ENCODE data around the gene NOL9. TPM values are rescaled to one million over a fixed set of nuclear protein-coding genes. Genes with fewer than 3 reads are reported as not detected.

The NOL9 gene
- total RNA-seq, 2 experiments from 2014 or later: 52.3 to 54.1 TPM

DNA sequence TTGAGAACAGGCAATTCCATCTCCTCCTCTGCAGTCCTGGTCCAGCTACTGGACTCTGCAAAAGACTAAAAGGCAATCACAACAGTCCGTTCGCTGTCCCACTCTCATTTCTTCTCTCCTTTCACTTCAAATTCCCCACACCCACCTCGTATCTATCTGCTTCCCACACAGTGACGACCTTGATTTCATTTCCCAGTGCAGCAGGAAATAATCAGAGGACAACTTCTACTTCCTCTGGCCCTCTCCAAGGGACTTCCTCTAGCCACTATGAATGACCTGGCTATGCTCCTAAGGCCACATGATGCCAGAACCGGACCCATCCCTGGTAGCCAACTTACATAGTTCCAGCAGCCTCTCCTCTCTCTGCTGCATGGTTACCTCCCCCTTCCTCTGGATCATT, 8.0 kb downstream of the NOL9 start:
- H3K27ac ChIP-seq (ENCODE audit: low read depth in 1 of 2, low read length in 2 of 2): peak overlapping the region; percentile 32 to 79

DNA sequence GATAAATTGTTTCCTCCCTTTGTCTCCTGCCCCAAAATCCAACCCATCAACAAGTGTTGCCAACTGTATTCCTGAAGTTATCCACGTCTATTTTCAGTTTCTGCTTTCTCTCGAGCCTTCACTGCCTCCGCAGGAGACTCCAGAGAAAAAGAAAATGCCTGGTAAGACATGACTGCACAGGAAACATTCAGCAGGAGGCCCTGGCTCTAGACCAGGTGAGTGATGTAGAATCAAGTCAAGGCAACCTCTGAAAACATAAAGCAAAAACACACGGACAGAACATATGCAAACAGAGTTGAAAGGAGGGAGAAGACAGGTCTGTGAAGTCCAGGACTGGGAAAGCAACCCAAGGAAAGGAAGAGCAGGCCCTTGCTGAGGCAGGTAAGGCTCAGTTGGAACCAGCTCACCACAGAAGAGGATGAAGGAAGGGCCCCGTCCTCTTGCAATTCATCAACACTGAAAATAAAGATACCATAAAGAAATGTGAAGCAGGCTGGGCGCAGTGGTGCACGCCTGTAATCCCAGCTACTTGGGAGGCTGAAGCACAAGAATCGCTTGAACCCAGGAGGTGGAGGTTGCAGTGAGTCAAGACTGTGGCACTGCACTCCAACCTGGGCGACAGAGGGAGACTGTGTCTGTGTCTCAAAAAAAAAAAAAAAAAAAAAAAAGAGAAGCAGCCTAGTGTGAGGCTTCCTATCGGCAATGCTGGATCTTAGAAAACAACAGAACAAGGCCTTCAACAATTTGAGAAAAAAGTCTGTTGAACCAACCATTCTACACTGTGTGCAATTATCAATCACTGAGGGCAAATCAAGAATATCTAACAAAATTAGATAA, 8.8 kb downstream of the NOL9 start:
- H3K9me3 Mint-ChIP-seq: no peaks in the 10 kb centered on the region
- H3K27ac Mint-ChIP-seq: peak overlapping the region; percentile 83
- Histone ChIP-seq H3K4me1 (ENCODE audit: insufficient read depth, low read length) (peaks cover 41% of the 10 kb centered on the region), H3K27ac (ENCODE audit: low read depth in 1 of 2, low read length in 2 of 2) (peak overlapping the region; percentile 26 to 79), H3K9me3 (ENCODE audit: control insufficient read depth in 1 of 2, insufficient read depth in 1 of 2, low read length in 2 of 2) (no peaks in the 10 kb centered on the region), H3K36me3 (ENCODE audit: insufficient read depth, low read length) (peaks cover 71% of the 10 kb centered on the region), H3K4me3 (ENCODE audit: low read length) (peak overlapping the region; percentile 11), H3K27me3 (ENCODE audit: control insufficient read depth in 1 of 2, insufficient read depth in 2 of 2, low read length in 2 of 2) (no peaks in the 10 kb centered on the region)
- POLR2A ChIA-PET: interaction anchor here (0.7 to 1.2 kb wide), 5 partner anchors 9 to 86 kb away, joined by 3 to 11 read pairs (median 3); partner anchors contain the start of genes NOL9 and TAS1R1
- TF ChIP-seq, protein P1, sequence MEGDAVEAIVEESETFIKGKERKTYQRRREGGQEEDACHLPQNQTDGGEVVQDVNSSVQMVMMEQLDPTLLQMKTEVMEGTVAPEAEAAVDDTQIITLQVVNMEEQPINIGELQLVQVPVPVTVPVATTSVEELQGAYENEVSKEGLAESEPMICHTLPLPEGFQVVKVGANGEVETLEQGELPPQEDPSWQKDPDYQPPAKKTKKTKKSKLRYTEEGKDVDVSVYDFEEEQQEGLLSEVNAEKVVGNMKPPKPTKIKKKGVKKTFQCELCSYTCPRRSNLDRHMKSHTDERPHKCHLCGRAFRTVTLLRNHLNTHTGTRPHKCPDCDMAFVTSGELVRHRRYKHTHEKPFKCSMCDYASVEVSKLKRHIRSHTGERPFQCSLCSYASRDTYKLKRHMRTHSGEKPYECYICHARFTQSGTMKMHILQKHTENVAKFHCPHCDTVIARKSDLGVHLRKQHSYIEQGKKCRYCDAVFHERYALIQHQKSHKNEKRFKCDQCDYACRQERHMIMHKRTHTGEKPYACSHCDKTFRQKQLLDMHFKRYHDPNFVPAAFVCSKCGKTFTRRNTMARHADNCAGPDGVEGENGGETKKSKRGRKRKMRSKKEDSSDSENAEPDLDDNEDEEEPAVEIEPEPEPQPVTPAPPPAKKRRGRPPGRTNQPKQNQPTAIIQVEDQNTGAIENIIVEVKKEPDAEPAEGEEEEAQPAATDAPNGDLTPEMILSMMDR (IDR thresholded peaks at IDR 0.05): no peak
- intact Hi-C loops (cut with DNase I, micrococcal nuclease): no loop called here
- peaks cover 31% of the 10 kb centered on the region for H3K4me1 Mint-ChIP-seq (ENCODE audit: low read depth)
- peaks cover 76% of the 10 kb centered on the region for H3K36me3 Mint-ChIP-seq (ENCODE audit: low read depth)
- H3K4me3 Mint-ChIP-seq: peak overlapping the region; percentile 49
- CTCF ChIA-PET: interaction anchor here (0.9 to 2.2 kb wide), 2 partner anchors 9 to 56 kb away, joined by 5 to 11 read pairs; partner anchors contain the start of genes NOL9 and TAS1R1
- DNase-seq (peak in 8 of 14 experiments; percentile 10 to 54 (median 30)), ATAC-seq (ENCODE audit: poor library complexity) (peak; percentile 81)
- H3K27me3 Mint-ChIP-seq: no peaks in the 10 kb centered on the region

More for the DNA sequence above, 8.0 kb downstream of the NOL9 start:
- intact Hi-C loops (cut with DNase I, micrococcal nuclease): no loop called here
- Histone ChIP-seq H3K9me3 (ENCODE audit: control insufficient read depth in 1 of 2, insufficient read depth in 1 of 2, low read length in 2 of 2) (no peaks in the 10 kb centered on the region), H3K36me3 (ENCODE audit: insufficient read depth, low read length) (peaks cover 76% of the 10 kb centered on the region), H3K4me1 (ENCODE audit: insufficient read depth, low read length) (peaks cover 45% of the 10 kb centered on the region), H3K27me3 (ENCODE audit: control insufficient read depth in 1 of 2, insufficient read depth in 2 of 2, low read length in 2 of 2) (no peaks in the 10 kb centered on the region), H3K4me3 (ENCODE audit: low read length) (no peak overlapping the region)
- H3K4me3 Mint-ChIP-seq: peak overlapping the region; percentile 75
- DNase-seq (no peak), ATAC-seq (ENCODE audit: poor library complexity) (no peak)
- TF ChIP-seq, protein P1 (IDR thresholded peaks at IDR 0.05): no peak
- POLR2A ChIA-PET: interaction anchor here (1.2 kb wide), 1 partner anchor 54 kb away, joined by 4 read pairs; no protein-coding TSS in a partner anchor
- H3K4me1 Mint-ChIP-seq (ENCODE audit: low read depth): peaks cover 31% of the 10 kb centered on the region
- peaks cover 73% of the 10 kb centered on the region for H3K36me3 Mint-ChIP-seq (ENCODE audit: low read depth)
- CTCF ChIA-PET: interaction anchor here (2.2 kb wide), 1 partner anchor 8 kb away, joined by 11 read pairs; the partner anchor contains the start of genes NOL9 and TAS1R1
- H3K27me3 Mint-ChIP-seq: no peaks in the 10 kb centered on the region
- H3K27ac Mint-ChIP-seq: peak overlapping the region; percentile 83
- H3K9me3 Mint-ChIP-seq: no peaks in the 10 kb centered on the region

GRCh38 chr1:6544831-6545230, 9.5 kb downstream of the NOL9 start:
- H3K36me3 Mint-ChIP-seq (ENCODE audit: low read depth): peaks cover 73% of the 10 kb centered on the region
- peaks cover 41% of the 10 kb centered on the region for H3K4me1 ChIP-seq (ENCODE audit: insufficient read depth, low read length)
- ATAC-seq (ENCODE audit: poor library complexity) (no peak), DNase-seq (no peak)
- peaks cover 31% of the 10 kb centered on the region for H3K4me1 Mint-ChIP-seq (ENCODE audit: low read depth)
- peaks cover 66% of the 10 kb centered on the region for H3K36me3 ChIP-seq (ENCODE audit: insufficient read depth, low read length)
- H3K27me3 Mint-ChIP-seq: no peaks in the 10 kb centered on the region
- no peak overlapping the region for H3K4me3 Mint-ChIP-seq
- H3K27me3 ChIP-seq (ENCODE audit: control insufficient read depth in 1 of 2, insufficient read depth in 2 of 2, low read length in 2 of 2): no peaks in the 10 kb centered on the region
- no peak overlapping the region for H3K4me3 ChIP-seq (ENCODE audit: low read length)
- H3K27ac Mint-ChIP-seq: peak overlapping the region; percentile 83
- no peaks in the 10 kb centered on the region for H3K9me3 Mint-ChIP-seq
- POLR2A ChIA-PET: interaction anchor here (0.7 to 1.1 kb wide), 4 partner anchors 9 to 85 kb away, joined by 3 to 11 read pairs (median 3); partner anchors contain the start of genes NOL9 and TAS1R1
- H3K27ac ChIP-seq (ENCODE audit: low read depth in 1 of 2, low read length in 2 of 2): peak overlapping the region; percentile 26 to 79
- intact Hi-C loops (cut with DNase I, micrococcal nuclease): no loop called here
- TF ChIP-seq, protein P1 (IDR thresholded peaks at IDR 0.05): no peak
- CTCF ChIA-PET: interaction anchor here (0.9 to 2.2 kb wide), 2 partner anchors 10 to 55 kb away, joined by 5 to 11 read pairs; partner anchors contain the start of genes NOL9 and TAS1R1
- no peaks in the 10 kb centered on the region for H3K9me3 ChIP-seq (ENCODE audit: control insufficient read depth in 1 of 2, insufficient read depth in 1 of 2, low read length in 2 of 2)
